GM23338 (cell line): ENCODE data around the gene SLC2A4RG. TPM values are rescaled to one million over a fixed set of nuclear protein-coding genes. Genes with fewer than 3 reads are reported as not detected.

Experiments used
- ATAC-seq: fragments of 200-7000 bp; cut with Tn5 transposase; 3 replicates; pipeline ENCODE4 v1.9.1; 2020
- DNase-seq: peaks from one replicate; pipeline ENCODE4 v3.0.0-alpha.2; 2015; ENCODE audit warnings: low spot score
- H2AFZ ChIP-seq: fragments of 200-600 bp; sonication (generic); 2 replicates; pipeline ENCODE4 v1.8.0; 2016; ENCODE audit warnings: antibody characterized with exemption, mild to moderate bottlenecking, moderate library complexity
- H3F3A ChIP-seq: fragments of 200-600 bp; sonication (generic); replicated peaks from 2 replicates; pipeline ENCODE4 v1.8.0; 2017; ENCODE audit warnings: antibody characterized with exemption, mixed run types, low read depth
- H3K27ac ChIP-seq: fragments of 200-600 bp; sonication (generic); 2 replicates; pipeline ENCODE4 v1.6.1; 2016; ENCODE audit warnings: low read depth
- H3K27me3 ChIP-seq: fragments of 200-600 bp; sonication (generic); 2 replicates; pipeline ENCODE4 v1.8.0; 2016; ENCODE audit warnings: mild to moderate bottlenecking, mixed run types, moderate library complexity; ENCODE audit not compliant: insufficient read depth
- H3K36me3 ChIP-seq: fragments of 200-600 bp; sonication (generic); 2 replicates; pipeline ENCODE4 v1.8.0; 2016; ENCODE audit warnings: mild to moderate bottlenecking; ENCODE audit not compliant: insufficient read depth
- H3K4me1 ChIP-seq: fragments of 200-600 bp; sonication (generic); 2 replicates; pipeline ENCODE4 v1.8.0; 2016; ENCODE audit warnings: mild to moderate bottlenecking, moderate library complexity; ENCODE audit not compliant: insufficient read depth
- H3K4me2 ChIP-seq: fragments of 200-600 bp; sonication (generic); 2 replicates; pipeline ENCODE4 v1.7.1; 2017; ENCODE audit warnings: mixed run types
- H3K4me3 ChIP-seq: fragments of 200-600 bp; sonication (generic); 2 replicates; pipeline ENCODE4 v1.6.1; 2016; ENCODE audit warnings: mixed run types
- H3K79me2 ChIP-seq: fragments of 200-600 bp; sonication (generic); replicated peaks from 2 replicates; pipeline ENCODE4 v1.8.0; 2017; ENCODE audit warnings: mild to moderate bottlenecking; ENCODE audit not compliant: insufficient read depth
- H3K9me2 ChIP-seq: fragments of 200-600 bp; sonication (generic); 2 replicates; pipeline ENCODE4 v1.8.0; 2017; ENCODE audit not compliant: insufficient read depth
- H4K20me1 ChIP-seq: fragments of 200-600 bp; sonication (generic); replicated peaks from 2 replicates; pipeline ENCODE4 v1.8.0; 2017; ENCODE audit warnings: mild to moderate bottlenecking; ENCODE audit not compliant: insufficient read depth
- H3K27ac Mint-ChIP-seq: 2 replicates; pipeline ENCODE4 v1.8.0; 2020; ENCODE audit warnings: inconsistent platforms, mild to moderate bottlenecking, moderate library complexity, mixed read lengths
- H3K27me3 Mint-ChIP-seq: 3 replicates; pipeline ENCODE4 v1.8.0; 2022; ENCODE audit warnings: low read depth, mild to moderate bottlenecking, moderate library complexity, mixed read lengths, inconsistent platforms; ENCODE audit not compliant: insufficient read depth, poor library complexity
- H3K36me3 Mint-ChIP-seq: 3 replicates; pipeline ENCODE4 v1.8.0; 2021; ENCODE audit warnings: low read depth, mild to moderate bottlenecking, inconsistent platforms, moderate library complexity, mixed read lengths
- H3K4me1 Mint-ChIP-seq: 3 replicates; pipeline ENCODE4 v1.8.0; 2020; ENCODE audit warnings: mild to moderate bottlenecking, inconsistent platforms, mixed read lengths
- H3K4me3 Mint-ChIP-seq: 3 replicates; pipeline ENCODE4 v1.8.0; 2021; ENCODE audit warnings: moderate library complexity, mild to moderate bottlenecking, inconsistent platforms, mixed read lengths
- H3K9me3 Mint-ChIP-seq: 3 replicates; pipeline ENCODE4 v1.8.0; 2020; ENCODE audit warnings: moderate library complexity, mild to moderate bottlenecking, inconsistent platforms, mixed read lengths
- CREB1 ChIP-seq: fragments of 250-450 bp; sonication (Bioruptor Pico); IDR thresholded peaks from 2 replicates; pipeline ENCODE4 v1.5.0; 2020; ENCODE audit warnings: low read depth, mild to moderate bottlenecking, moderate library complexity
- ETS1 ChIP-seq: IDR thresholded peaks from 2 replicates; pipeline ENCODE4 v1.6.1; 2016; ENCODE audit warnings: antibody characterized with exemption
- EZH2phosphoT487 ChIP-seq: fragments of 200-600 bp; sonication (generic); IDR thresholded peaks from one replicate; pipeline ENCODE4 v1.8.1; 2018; ENCODE audit warnings: antibody characterized with exemption; ENCODE audit not compliant: unreplicated experiment
- JUNB ChIP-seq: IDR thresholded peaks from one replicate; pipeline ENCODE4 v1.6.1; 2016; ENCODE audit warnings: antibody characterized with exemption; ENCODE audit not compliant: unreplicated experiment
- NANOG ChIP-seq: IDR thresholded peaks from 2 replicates; pipeline ENCODE4 v1.6.1; 2016; ENCODE audit warnings: antibody characterized with exemption, borderline replicate concordance
- REST ChIP-seq: IDR thresholded peaks from one replicate; pipeline ENCODE4 v1.6.1; 2018; ENCODE audit warnings: antibody characterized with exemption; ENCODE audit not compliant: unreplicated experiment
- STAT1 ChIP-seq: IDR thresholded peaks from one replicate; pipeline ENCODE4 v1.6.1; 2016; ENCODE audit warnings: antibody characterized with exemption; ENCODE audit not compliant: unreplicated experiment
- ZNF331 ChIP-seq: fragments of 250-450 bp; sonication (Bioruptor Pico); IDR thresholded peaks from 2 replicates; pipeline ENCODE4 v1.5.0; 2020; ENCODE audit warnings: low read depth, mild to moderate bottlenecking, moderate library complexity
- polyA plus RNA-seq: library from polyadenylated mRNA; unstranded; fragments of >200 nt; fragmentation: Nextera tagmentation; extraction: Ambion mirVana; gene quantifications from 2 replicates; pipeline ENCODE4 v1.2.1, GENCODE V29; 2016
- total RNA-seq: library from RNA; depleted of rRNA; stranded (reverse); fragments of >200 nt; shearing (Covaris generic); gene quantifications from 2 replicates; pipeline ENCODE4 v1.2.3, GENCODE V29; 2014
- TF ChIP-seq, protein P1 (sequence below), 2 experiments: fragments of 200-600 bp in 1 of 2; sonication (generic) in 1 of 2; conservative IDR thresholded peaks; 2 replicates each; pipeline versions ENCODE4 v1.5.1 to v1.6.1; 2016 to 2017; ENCODE audit warnings: antibody characterized with exemption in 2 of 2, low read depth in 2 of 2, mild to moderate bottlenecking in 2 of 2, moderate library complexity in 1 of 2

SLC2A4RG gene
- total and polyA plus RNA-seq, 2 experiments from 2014 or later = 22.8 to 42.0 TPM

GRCh38 chr20:63742381-63743024, 2.9 kb downstream of the SLC2A4RG start:
- Histone ChIP-seq H3K79me2 (no peaks in the 10 kb centered on the region), H3K4me3 (no peak overlapping the region), H3K27ac (no peak overlapping the region), H2AFZ (no peak overlapping the region), H3K36me3 (no peaks in the 10 kb centered on the region), H3K4me1 (peaks cover 7% of the 10 kb centered on the region; the same call in 1 of the 2 replicates), H3K9me2 (no peaks in the 10 kb centered on the region), H3K27me3 (peaks cover 6% of the 10 kb centered on the region), H4K20me1 (no peaks in the 10 kb centered on the region), H3K4me2 (no peak overlapping the region), H3F3A (peaks cover 14% of the 10 kb centered on the region; the same call in 1 of the 2 replicates)
- Mint-ChIP-seq H3K4me1 (no peaks in the 10 kb centered on the region; the same call in 2 of the 3 replicates), H3K27ac (no peak overlapping the region), H3K27me3 (peaks cover 6% of the 10 kb centered on the region), H3K4me3 (no peak overlapping the region), H3K9me3 (no peaks in the 10 kb centered on the region; the same call in 2 of the 3 replicates), H3K36me3 (peaks cover 8% of the 10 kb centered on the region)
- TF ChIP-seq ETS1 = no peak
- no peak for TF ChIP-seq REST
- TF ChIP-seq NANOG = no peak
- TF ChIP-seq STAT1 = no peak
- no peak for TF ChIP-seq ZNF331
- TF ChIP-seq, protein P1, sequence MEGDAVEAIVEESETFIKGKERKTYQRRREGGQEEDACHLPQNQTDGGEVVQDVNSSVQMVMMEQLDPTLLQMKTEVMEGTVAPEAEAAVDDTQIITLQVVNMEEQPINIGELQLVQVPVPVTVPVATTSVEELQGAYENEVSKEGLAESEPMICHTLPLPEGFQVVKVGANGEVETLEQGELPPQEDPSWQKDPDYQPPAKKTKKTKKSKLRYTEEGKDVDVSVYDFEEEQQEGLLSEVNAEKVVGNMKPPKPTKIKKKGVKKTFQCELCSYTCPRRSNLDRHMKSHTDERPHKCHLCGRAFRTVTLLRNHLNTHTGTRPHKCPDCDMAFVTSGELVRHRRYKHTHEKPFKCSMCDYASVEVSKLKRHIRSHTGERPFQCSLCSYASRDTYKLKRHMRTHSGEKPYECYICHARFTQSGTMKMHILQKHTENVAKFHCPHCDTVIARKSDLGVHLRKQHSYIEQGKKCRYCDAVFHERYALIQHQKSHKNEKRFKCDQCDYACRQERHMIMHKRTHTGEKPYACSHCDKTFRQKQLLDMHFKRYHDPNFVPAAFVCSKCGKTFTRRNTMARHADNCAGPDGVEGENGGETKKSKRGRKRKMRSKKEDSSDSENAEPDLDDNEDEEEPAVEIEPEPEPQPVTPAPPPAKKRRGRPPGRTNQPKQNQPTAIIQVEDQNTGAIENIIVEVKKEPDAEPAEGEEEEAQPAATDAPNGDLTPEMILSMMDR (conservative IDR thresholded peaks at IDR 0.05; ENCODE audit: low read depth in 2 of 2) = no peak
- no peak for TF ChIP-seq JUNB
- TF ChIP-seq EZH2phosphoT487 = no peak
- no peak for TF ChIP-seq CREB1 (CRISPR knock-in tag)
- DNase-seq (no peak), ATAC-seq (no peak)
